ENCODE measurements around the gene ME2. TPM values are rescaled to one million over a fixed set of nuclear protein-coding genes. Genes with fewer than 3 reads are reported as not detected.

Gene ME2
- total RNA-seq, 2 donors from 2014 or later: 38.3 to 59.4 TPM

GRCh38 chr18:50844960-50845359 lies 34.0 kb upstream of the ME2 start:
- Histone ChIP-seq H3K27me3 (replicated peaks; ENCODE audit: insufficient read depth) (no peaks in the 10 kb centered on the region), H3K27ac (no peak overlapping the region), H3K4me1 (replicated peaks) (no peaks in the 10 kb centered on the region), H3K4me3 (no peak overlapping the region), H3K9me3 (no peaks in the 10 kb centered on the region), H3K36me3 (no peaks in the 10 kb centered on the region)
- intact Hi-C loops (cut with DNase I): no loop called here
- no peak for DNase-seq (ENCODE audit: low spot score)
- WGBS: 84% methylated on average over 3 of the region's 3 CpGs
- no peak for TF ChIP-seq POLR2A (IDR thresholded peaks at IDR 0.05)
- no peak for TF ChIP-seq CTCF (IDR thresholded peaks at IDR 0.05)
- TF ChIP-seq POLR2AphosphoS5 (IDR thresholded peaks at IDR 0.05): no peak

GRCh38 chr18:50847192-50847591 lies 31.7 kb upstream of the ME2 start:
- DNase-seq (ENCODE audit: low spot score): no peak
- no peaks in the 10 kb centered on the region for H3K27me3 ChIP-seq (replicated peaks; ENCODE audit: insufficient read depth)
- H3K36me3 ChIP-seq: no peaks in the 10 kb centered on the region
- no peak overlapping the region for H3K27ac ChIP-seq
- H3K9me3 ChIP-seq: no peaks in the 10 kb centered on the region
- 85% methylated on average over 4 of the region's 4 CpGs for WGBS
- no peak overlapping the region for H3K4me3 ChIP-seq
- intact Hi-C loops (cut with DNase I): no loop called here
- H3K4me1 ChIP-seq (replicated peaks): no peaks in the 10 kb centered on the region
- no peak for TF ChIP-seq POLR2A (IDR thresholded peaks at IDR 0.05)
- TF ChIP-seq CTCF (IDR thresholded peaks at IDR 0.05): no peak
- no peak for TF ChIP-seq POLR2AphosphoS5 (IDR thresholded peaks at IDR 0.05)

DNA sequence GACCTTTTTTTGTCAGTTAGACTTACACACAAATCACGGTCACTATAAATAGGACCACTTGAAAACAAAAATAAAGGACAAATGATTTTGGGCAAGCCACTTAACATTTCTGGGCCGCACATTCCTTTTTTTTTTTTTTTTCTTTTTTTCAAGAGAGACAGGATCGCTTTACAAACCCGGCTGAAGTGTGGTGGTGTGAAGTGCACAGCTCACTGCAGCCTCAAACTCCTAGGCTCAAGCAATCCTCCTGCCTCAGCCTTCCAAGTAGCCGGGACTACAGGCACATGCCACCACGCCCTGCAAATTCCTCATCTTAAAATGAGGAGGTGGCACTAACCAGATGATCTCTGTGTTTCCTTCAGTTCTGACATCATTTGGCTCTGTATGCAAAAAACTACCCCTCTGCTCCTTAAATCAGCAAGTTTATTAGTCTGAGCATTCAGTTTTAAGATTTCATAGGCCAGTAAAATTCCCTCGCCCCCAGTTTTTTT lies 30.8 kb upstream of the ME2 start:
- no peaks in the 10 kb centered on the region for H3K27me3 ChIP-seq (replicated peaks; ENCODE audit: insufficient read depth)
- WGBS: 50% methylated on average over 7 of the region's 7 CpGs
- intact Hi-C loops (cut with DNase I): no loop called here
- H3K9me3 ChIP-seq: no peaks in the 10 kb centered on the region
- no peaks in the 10 kb centered on the region for H3K4me1 ChIP-seq (replicated peaks)
- H3K27ac ChIP-seq: no peak overlapping the region
- H3K4me3 ChIP-seq: no peak overlapping the region
- no peak for DNase-seq (ENCODE audit: low spot score)
- TF ChIP-seq CTCF (IDR thresholded peaks at IDR 0.05) (no peak), POLR2AphosphoS5 (IDR thresholded peaks at IDR 0.05) (no peak), POLR2A (IDR thresholded peaks at IDR 0.05) (no peak)
- H3K36me3 ChIP-seq: no peaks in the 10 kb centered on the region

GRCh38 chr18:50848991-50849390 lies 29.9 kb upstream of the ME2 start:
- Histone ChIP-seq H3K27me3 (replicated peaks; ENCODE audit: insufficient read depth) (no peaks in the 10 kb centered on the region), H3K4me3 (no peak overlapping the region), H3K4me1 (replicated peaks) (no peaks in the 10 kb centered on the region), H3K27ac (no peak overlapping the region), H3K36me3 (no peaks in the 10 kb centered on the region), H3K9me3 (no peaks in the 10 kb centered on the region)
- TF ChIP-seq POLR2A (IDR thresholded peaks at IDR 0.05): no peak
- no peak for TF ChIP-seq CTCF (IDR thresholded peaks at IDR 0.05)
- no peak for TF ChIP-seq POLR2AphosphoS5 (IDR thresholded peaks at IDR 0.05)
- 100% methylated on average over 1 of the region's 1 CpG for WGBS
- intact Hi-C loops (cut with DNase I): no loop called here
- DNase-seq (ENCODE audit: low spot score): no peak

DNA sequence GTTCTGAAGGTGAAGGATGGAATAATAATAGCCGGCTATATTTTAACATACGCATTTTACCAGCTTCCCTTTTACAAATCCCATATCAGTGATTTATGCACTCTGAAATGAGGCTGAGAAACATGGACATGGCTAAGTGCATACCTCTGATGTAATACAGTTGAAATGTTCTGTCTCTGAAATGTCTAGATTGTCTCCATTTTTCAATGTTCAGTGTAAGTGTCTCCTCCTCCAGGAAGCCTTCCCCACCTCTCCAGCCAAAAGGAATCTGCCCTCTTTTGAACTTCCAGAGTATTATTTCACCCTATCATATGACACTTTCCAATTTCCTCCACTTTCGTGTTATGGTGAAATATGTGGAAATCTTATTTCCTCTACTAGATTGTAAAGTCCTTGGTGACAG lies 29.5 kb upstream of the ME2 start:
- DNase-seq (ENCODE audit: low spot score): no peak
- Histone ChIP-seq H3K27ac (no peak overlapping the region), H3K4me3 (no peak overlapping the region), H3K9me3 (no peaks in the 10 kb centered on the region), H3K36me3 (no peaks in the 10 kb centered on the region), H3K27me3 (replicated peaks; ENCODE audit: insufficient read depth) (no peaks in the 10 kb centered on the region), H3K4me1 (replicated peaks) (no peaks in the 10 kb centered on the region)
- intact Hi-C loops (cut with DNase I): no loop called here
- TF ChIP-seq POLR2A (IDR thresholded peaks at IDR 0.05): no peak
- TF ChIP-seq CTCF (IDR thresholded peaks at IDR 0.05): no peak
- TF ChIP-seq POLR2AphosphoS5 (IDR thresholded peaks at IDR 0.05): no peak
- 83% methylated on average over 3 of the region's 3 CpGs for WGBS
